Measurements from ENCODE around the gene PDE1C.
"Not testable (repeated sequence)": the region's sequence is repeated elsewhere in the genome, so short reads cannot be mapped to it uniquely, and the experiment has no call there.

GRCh38 chr7:32076802-32077201 is 6.6 kb upstream of the PDE1C start:
- TF ChIP-seq CTCF (conservative IDR thresholded peaks at IDR 0.05; ENCODE audit: low read depth, low read length); EZH2 (IDR thresholded peaks at IDR 0.05; ENCODE audit: borderline replicate concordance, low read depth, low read length, poor library complexity, severe bottlenecking): not testable (repeated sequence)

All from A673 (cell line).